HepG2 (cell line): Measurements from ENCODE around the gene TMEM53. TPM values are rescaled to one million over a fixed set of nuclear protein-coding genes. Genes with fewer than 3 reads are reported as not detected.

ENCODE experiments used
- ATAC-seq: fragments of 200-7000 bp; cut with Tn5 transposase; 3 replicates; pipeline ENCODE4 v1.9.1; 2020; ENCODE audit warnings: mild to moderate bottlenecking, moderate library complexity
- BruUV-seq: library from RNA; stranded (reverse); fragments of 400-500 nt; replicated peaks from 2 replicates; lab custom pipeline; 2021; lab: Mats Ljungman, UMichigan
- CTCF ChIA-PET: fragments of 300-600 bp; formaldehyde crosslinking; extraction: SDS; loops from one replicate; lab custom pipeline; 2021; ENCODE audit warnings: low total read pairs, inconsistent platforms, low intra/inter-chr PET ratio; lab: Yijun Ruan, JAX
- POLR2A ChIA-PET: fragments of 350-600 bp; sonication (Branson Sonifier 250); formaldehyde crosslinking; loops from one replicate; lab custom pipeline; 2020; ENCODE audit warnings: antibody characterized with exemption, inconsistent platforms; lab: Yijun Ruan, JAX
- DNase-seq: peaks from one replicate; pipeline ENCODE4 v3.0.0-alpha.2; 2015; ENCODE audit warnings: low spot score
- FAIRE-seq: peaks from 3 replicates; lab custom pipeline; 2011; peaks lifted over from hg19 to GRCh38; lab: Jason Lieb, UNC
- H2AFZ ChIP-seq: one replicate; pipeline ENCODE4 v1.6.1; 2011; ENCODE audit warnings: low read length, inconsistent platforms
- H3K27ac ChIP-seq: fragments of 300-600 bp; 3 replicates; pipeline ENCODE4 v1.8.0; 2011; ENCODE audit warnings: mixed run types, mild to moderate bottlenecking, mixed read lengths, low read length, inconsistent platforms; ENCODE audit not compliant: insufficient read depth; ENCODE audit errors: extremely low read length
- H3K27me3 ChIP-seq, 2 experiments: fragments of 200-600 bp in 1 of 2; 2 replicates in 1 of 2; 3 replicates in 1 of 2; pipeline versions ENCODE4 v1.6.0 to v1.8.0; 2011; ENCODE audit warnings: low read length in 2 of 2, mild to moderate bottlenecking in 2 of 2, moderate library complexity in 2 of 2, inconsistent platforms in 1 of 2; ENCODE audit not compliant: insufficient read depth in 2 of 2, control insufficient read depth in 1 of 2
- H3K36me3 ChIP-seq, 2 experiments: fragments of 200-600 bp in 1 of 2; replicated peaks in 1 of 2; 2 replicates in 1 of 2; 3 replicates in 1 of 2; pipeline versions ENCODE4 v1.5.1 to v1.8.0; 2011; ENCODE audit warnings: low read length in 2 of 2, inconsistent platforms in 1 of 2; ENCODE audit not compliant: insufficient read depth in 2 of 2, control insufficient read depth in 1 of 2
- H3K4me1 ChIP-seq: 2 replicates; pipeline ENCODE4 v1.5.1; 2012; ENCODE audit warnings: low read length, inconsistent platforms; ENCODE audit not compliant: insufficient read depth
- H3K4me2 ChIP-seq: 2 replicates; pipeline ENCODE4 v1.6.0; 2011; ENCODE audit warnings: low read depth, low read length, inconsistent platforms
- H3K4me3 ChIP-seq, 3 experiments: fragments of 200-600 bp in 1 of 3; sonication (generic), shearing (Covaris generic) in 1 of 3; replicated peaks in 1 of 3; 2 replicates each; pipeline ENCODE4 v1.5.1; 2011 to 2016; ENCODE audit warnings: low read length in 3 of 3, inconsistent platforms in 2 of 3, low read depth in 2 of 3, mild to moderate bottlenecking in 2 of 3, control low read depth in 1 of 3, mixed read lengths in 1 of 3; ENCODE audit not compliant: insufficient read depth in 1 of 3
- H3K79me2 ChIP-seq: one replicate; pipeline ENCODE4 v1.6.1; 2011; ENCODE audit warnings: low read length, inconsistent platforms; ENCODE audit not compliant: insufficient read depth
- H3K9ac ChIP-seq: 2 replicates; pipeline ENCODE4 v1.6.0; 2011; ENCODE audit warnings: mild to moderate bottlenecking, low read depth, low read length, inconsistent platforms; ENCODE audit not compliant: insufficient read depth
- H3K9me3 ChIP-seq: 2 replicates; pipeline ENCODE4 v1.5.1; 2012; ENCODE audit warnings: mild to moderate bottlenecking, low read length
- H4K20me1 ChIP-seq: 2 replicates; pipeline ENCODE4 v1.6.0; 2011; ENCODE audit warnings: inconsistent platforms, mild to moderate bottlenecking, low read length, moderate library complexity; ENCODE audit not compliant: insufficient read depth
- ATF7-NPFF ChIP-seq: sonication (generic); formaldehyde crosslinking; IDR thresholded peaks from 2 replicates; pipeline ENCODE4 v1.8.1; 2023; ENCODE audit warnings: mild to moderate bottlenecking, low read depth, missing genetic modification reagents, moderate library complexity
- CBFB ChIP-seq: sonication (generic); formaldehyde crosslinking; IDR thresholded peaks from 2 replicates; pipeline ENCODE4 v1.4.0; 2020; ENCODE audit warnings: missing genetic modification reagents
- HNF4G ChIP-seq, 2 experiments: sonication (generic) in 1 of 2; formaldehyde crosslinking in 1 of 2; IDR thresholded peaks; 2 replicates each; pipeline versions ENCODE4 v1.4.0 to v1.6.1; 2011 to 2020; ENCODE audit warnings: borderline replicate concordance in 2 of 2, low read depth in 2 of 2, mild to moderate bottlenecking in 2 of 2, low read length in 1 of 2, missing genetic modification reagents in 1 of 2, moderate library complexity in 1 of 2
- MIXL1 ChIP-seq: IDR thresholded peaks from 2 replicates; pipeline ENCODE4 v1.6.1; 2016
- SMAD1 ChIP-seq: sonication (generic); formaldehyde crosslinking; IDR thresholded peaks from 2 replicates; pipeline ENCODE4 v1.4.0; 2020; ENCODE audit warnings: missing genetic modification reagents, low read depth, mild to moderate bottlenecking, borderline replicate concordance
- SP4 ChIP-seq: sonication (generic); formaldehyde crosslinking; IDR thresholded peaks from 2 replicates; pipeline ENCODE4 v1.8.1; 2023; ENCODE audit warnings: mild to moderate bottlenecking, missing genetic modification reagents
- WGBS: methylation state at CpG from one replicate; pipeline ENCODE4 v1.1.6; 2017; ENCODE audit warnings: low lambda C conversion rate; 5-methylcytosine and 5-hydroxymethylcytosine counted together
- in situ Hi-C: cut with HindIII; loops from 2 replicates; pipeline ENCODE4 v1.10.0; 2017; ENCODE audit warnings: low pct_unique_long_range_greater_than_20kb; ENCODE audit not compliant: extremely low pct_ligation_motif_present
- intact Hi-C: fragments of 100-400 bp; cut with micrococcal nuclease; formaldehyde crosslinking; loops from one replicate; pipeline ENCODE4 v1.10.0; 2022; ENCODE audit not compliant: unreplicated experiment
- polyA plus RNA-seq, 8 experiments: library from polyadenylated mRNA; depleted of rRNA in 3 of 8; stranded (reverse) in 7 of 8; unstranded in 1 of 8; fragments of >200 nt; fragmentation: Illumina TruSeq in 4 of 8; extraction: Trizol in 4 of 8; gene quantifications; 2 replicates each; pipeline versions ENCODE4 v1.2.1 to v1.2.3, GENCODE V29; 2011 to 2016; ENCODE audit warnings: low read depth in 4 of 8, missing spikeins in 1 of 8, mixed read lengths in 1 of 8; ENCODE audit not compliant: insufficient read depth in 1 of 8
- total RNA-seq, 5 experiments: library from RNA; depleted of rRNA; stranded (reverse); fragments of >200 nt; fragmentation: Illumina TruSeq; extraction: Trizol; gene quantifications; 2 replicates each; pipeline ENCODE4 v1.2.3, GENCODE V29; 2016; ENCODE audit warnings: low read depth in 1 of 5
- TF ChIP-seq, protein P1 (sequence below): sonication (generic); formaldehyde crosslinking; IDR thresholded peaks from 2 replicates; pipeline ENCODE4 v1.5.1; 2020; ENCODE audit warnings: mild to moderate bottlenecking, missing genetic modification reagents, moderate library complexity
- TF ChIP-seq, protein P2 (sequence below): IDR thresholded peaks from 2 replicates; pipeline ENCODE4 v1.4.0; 2020; ENCODE audit warnings: mild to moderate bottlenecking, missing genetic modification reagents
- TF ChIP-seq, protein P3 (sequence below): sonication (generic); formaldehyde crosslinking; conservative IDR thresholded peaks from 2 replicates; pipeline ENCODE4 v1.4.0; 2020; ENCODE audit warnings: mild to moderate bottlenecking, missing genetic modification reagents, moderate library complexity

TMEM53 gene
- total and polyA plus RNA-seq, 2 of the 13 experiments (the other 11 are each of a cell fraction or from before 2014, with no cell fraction given): 12.6 to 20.2 TPM

DNA sequence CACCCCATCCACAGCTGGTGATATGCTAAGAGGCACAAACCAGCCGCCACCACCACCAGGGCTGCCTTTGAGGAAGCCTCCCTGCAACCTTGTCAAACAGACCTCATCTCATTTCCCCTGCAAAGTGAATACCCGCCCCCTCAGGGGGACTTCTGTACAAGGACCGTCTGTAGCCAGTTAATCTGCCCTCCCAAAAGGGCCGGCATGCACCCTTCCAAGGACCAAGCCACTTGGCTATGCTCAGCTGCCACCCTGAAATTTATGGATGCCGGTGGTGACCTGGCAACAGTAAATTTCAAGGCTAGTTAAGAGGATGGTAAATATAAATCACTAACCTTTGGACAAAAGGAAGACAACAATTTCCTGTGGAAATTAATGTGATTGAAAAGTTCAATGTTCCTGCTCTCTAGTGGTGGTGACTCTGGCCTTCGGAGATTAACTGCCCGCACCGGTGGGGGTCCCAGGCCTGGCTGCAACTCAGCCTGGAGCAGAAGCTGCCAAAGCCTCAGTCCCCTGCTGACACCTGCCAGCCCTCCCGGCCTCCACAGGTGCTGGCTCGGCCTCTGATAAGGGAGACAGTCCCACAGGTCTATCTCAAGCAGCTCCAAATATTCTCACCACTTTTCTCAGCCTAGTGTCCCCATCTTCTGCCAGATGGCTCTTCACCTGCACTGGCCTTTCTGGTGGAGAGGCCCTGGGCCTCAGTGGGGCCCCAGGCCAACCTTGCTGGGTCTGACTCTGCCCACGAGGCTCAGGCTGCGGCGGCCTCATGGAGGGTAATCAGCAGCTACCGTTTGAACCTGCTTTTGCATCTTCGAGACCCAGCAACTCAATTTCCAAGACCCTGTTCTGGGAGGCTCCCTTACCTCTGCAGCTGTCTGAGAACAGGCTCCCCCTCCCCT, 12.2 kb downstream of the TMEM53 start:
- Histone ChIP-seq H3K9me3 (no peaks in the 10 kb centered on the region), H3K27me3 (no peaks in the 10 kb centered on the region), H2AFZ (no peak overlapping the region), H3K36me3 (peaks cover 0 to 7% of the 10 kb centered on the region in 2 experiments; a peak in 1 of 5 replicates), H3K27ac (peak overlapping the region; percentile 59), H3K79me2 (no peaks in the 10 kb centered on the region), H3K9ac (peak overlapping the region; percentile 6; the same call in 1 of the 2 replicates), H3K4me3 (peak overlapping the region in 1 of 3 experiments; percentile 31; a peak in 1 of 6 replicates), H3K4me1 (peaks cover 52% of the 10 kb centered on the region), H3K4me2 (peak overlapping the region; percentile 38), H4K20me1 (no peaks in the 10 kb centered on the region)
- intact Hi-C loops: no loop called here
- ChIA-PET POLR2A (interaction anchor here (1.1 to 2.5 kb wide), 5 partner anchors 9 to 60 kb away, joined by 3 to 7 read pairs (median 5); partner anchors contain the start of genes ARMH1 and TMEM53), CTCF (no interaction called here)
- ATAC-seq: peak; percentile 65
- FAIRE-seq: no peak
- in situ Hi-C loops: no loop called here
- no TSS peak for BruUV-seq
- 54% methylated on average over 14 of the region's 15 CpGs for WGBS
- no peak for DNase-seq
- TF ChIP-seq MIXL1 (peak; percentile 65), HNF4G (IDR thresholded peaks at IDR 0.05; ENCODE audit: borderline replicate concordance, low read depth, low read length) (no peak), HNF4G (CRISPR knock-in tag; IDR thresholded peaks at IDR 0.05; ENCODE audit: borderline replicate concordance, low read depth) (no peak), CBFB (no peak), SMAD1 (no peak), SP4 (CRISPR knock-in tag) (no peak), ATF7-NPFF (CRISPR knock-in tag) (0 out of 2 replicates have a peak, but pooled peaks have one; percentile 25)
- TF ChIP-seq, protein P1, sequence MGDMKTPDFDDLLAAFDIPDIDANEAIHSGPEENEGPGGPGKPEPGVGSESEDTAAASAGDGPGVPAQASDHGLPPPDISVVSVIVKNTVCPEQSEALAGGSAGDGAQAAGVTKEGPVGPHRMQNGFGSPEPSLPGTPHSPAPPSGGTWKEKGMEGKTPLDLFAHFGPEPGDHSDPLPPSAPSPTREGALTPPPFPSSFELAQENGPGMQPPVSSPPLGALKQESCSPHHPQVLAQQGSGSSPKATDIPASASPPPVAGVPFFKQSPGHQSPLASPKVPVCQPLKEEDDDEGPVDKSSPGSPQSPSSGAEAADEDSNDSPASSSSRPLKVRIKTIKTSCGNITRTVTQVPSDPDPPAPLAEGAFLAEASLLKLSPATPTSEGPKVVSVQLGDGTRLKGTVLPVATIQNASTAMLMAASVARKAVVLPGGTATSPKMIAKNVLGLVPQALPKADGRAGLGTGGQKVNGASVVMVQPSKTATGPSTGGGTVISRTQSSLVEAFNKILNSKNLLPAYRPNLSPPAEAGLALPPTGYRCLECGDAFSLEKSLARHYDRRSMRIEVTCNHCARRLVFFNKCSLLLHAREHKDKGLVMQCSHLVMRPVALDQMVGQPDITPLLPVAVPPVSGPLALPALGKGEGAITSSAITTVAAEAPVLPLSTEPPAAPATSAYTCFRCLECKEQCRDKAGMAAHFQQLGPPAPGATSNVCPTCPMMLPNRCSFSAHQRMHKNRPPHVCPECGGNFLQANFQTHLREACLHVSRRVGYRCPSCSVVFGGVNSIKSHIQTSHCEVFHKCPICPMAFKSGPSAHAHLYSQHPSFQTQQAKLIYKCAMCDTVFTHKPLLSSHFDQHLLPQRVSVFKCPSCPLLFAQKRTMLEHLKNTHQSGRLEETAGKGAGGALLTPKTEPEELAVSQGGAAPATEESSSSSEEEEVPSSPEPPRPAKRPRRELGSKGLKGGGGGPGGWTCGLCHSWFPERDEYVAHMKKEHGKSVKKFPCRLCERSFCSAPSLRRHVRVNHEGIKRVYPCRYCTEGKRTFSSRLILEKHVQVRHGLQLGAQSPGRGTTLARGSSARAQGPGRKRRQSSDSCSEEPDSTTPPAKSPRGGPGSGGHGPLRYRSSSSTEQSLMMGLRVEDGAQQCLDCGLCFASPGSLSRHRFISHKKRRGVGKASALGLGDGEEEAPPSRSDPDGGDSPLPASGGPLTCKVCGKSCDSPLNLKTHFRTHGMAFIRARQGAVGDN (CRISPR knock-in tag): peak; percentile 68
- TF ChIP-seq, protein P2, sequence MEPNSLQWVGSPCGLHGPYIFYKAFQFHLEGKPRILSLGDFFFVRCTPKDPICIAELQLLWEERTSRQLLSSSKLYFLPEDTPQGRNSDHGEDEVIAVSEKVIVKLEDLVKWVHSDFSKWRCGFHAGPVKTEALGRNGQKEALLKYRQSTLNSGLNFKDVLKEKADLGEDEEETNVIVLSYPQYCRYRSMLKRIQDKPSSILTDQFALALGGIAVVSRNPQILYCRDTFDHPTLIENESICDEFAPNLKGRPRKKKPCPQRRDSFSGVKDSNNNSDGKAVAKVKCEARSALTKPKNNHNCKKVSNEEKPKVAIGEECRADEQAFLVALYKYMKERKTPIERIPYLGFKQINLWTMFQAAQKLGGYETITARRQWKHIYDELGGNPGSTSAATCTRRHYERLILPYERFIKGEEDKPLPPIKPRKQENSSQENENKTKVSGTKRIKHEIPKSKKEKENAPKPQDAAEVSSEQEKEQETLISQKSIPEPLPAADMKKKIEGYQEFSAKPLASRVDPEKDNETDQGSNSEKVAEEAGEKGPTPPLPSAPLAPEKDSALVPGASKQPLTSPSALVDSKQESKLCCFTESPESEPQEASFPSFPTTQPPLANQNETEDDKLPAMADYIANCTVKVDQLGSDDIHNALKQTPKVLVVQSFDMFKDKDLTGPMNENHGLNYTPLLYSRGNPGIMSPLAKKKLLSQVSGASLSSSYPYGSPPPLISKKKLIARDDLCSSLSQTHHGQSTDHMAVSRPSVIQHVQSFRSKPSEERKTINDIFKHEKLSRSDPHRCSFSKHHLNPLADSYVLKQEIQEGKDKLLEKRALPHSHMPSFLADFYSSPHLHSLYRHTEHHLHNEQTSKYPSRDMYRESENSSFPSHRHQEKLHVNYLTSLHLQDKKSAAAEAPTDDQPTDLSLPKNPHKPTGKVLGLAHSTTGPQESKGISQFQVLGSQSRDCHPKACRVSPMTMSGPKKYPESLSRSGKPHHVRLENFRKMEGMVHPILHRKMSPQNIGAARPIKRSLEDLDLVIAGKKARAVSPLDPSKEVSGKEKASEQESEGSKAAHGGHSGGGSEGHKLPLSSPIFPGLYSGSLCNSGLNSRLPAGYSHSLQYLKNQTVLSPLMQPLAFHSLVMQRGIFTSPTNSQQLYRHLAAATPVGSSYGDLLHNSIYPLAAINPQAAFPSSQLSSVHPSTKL (CRISPR knock-in tag): peak; percentile 29; the same call in 1 of the 2 replicates
- TF ChIP-seq, protein P3, sequence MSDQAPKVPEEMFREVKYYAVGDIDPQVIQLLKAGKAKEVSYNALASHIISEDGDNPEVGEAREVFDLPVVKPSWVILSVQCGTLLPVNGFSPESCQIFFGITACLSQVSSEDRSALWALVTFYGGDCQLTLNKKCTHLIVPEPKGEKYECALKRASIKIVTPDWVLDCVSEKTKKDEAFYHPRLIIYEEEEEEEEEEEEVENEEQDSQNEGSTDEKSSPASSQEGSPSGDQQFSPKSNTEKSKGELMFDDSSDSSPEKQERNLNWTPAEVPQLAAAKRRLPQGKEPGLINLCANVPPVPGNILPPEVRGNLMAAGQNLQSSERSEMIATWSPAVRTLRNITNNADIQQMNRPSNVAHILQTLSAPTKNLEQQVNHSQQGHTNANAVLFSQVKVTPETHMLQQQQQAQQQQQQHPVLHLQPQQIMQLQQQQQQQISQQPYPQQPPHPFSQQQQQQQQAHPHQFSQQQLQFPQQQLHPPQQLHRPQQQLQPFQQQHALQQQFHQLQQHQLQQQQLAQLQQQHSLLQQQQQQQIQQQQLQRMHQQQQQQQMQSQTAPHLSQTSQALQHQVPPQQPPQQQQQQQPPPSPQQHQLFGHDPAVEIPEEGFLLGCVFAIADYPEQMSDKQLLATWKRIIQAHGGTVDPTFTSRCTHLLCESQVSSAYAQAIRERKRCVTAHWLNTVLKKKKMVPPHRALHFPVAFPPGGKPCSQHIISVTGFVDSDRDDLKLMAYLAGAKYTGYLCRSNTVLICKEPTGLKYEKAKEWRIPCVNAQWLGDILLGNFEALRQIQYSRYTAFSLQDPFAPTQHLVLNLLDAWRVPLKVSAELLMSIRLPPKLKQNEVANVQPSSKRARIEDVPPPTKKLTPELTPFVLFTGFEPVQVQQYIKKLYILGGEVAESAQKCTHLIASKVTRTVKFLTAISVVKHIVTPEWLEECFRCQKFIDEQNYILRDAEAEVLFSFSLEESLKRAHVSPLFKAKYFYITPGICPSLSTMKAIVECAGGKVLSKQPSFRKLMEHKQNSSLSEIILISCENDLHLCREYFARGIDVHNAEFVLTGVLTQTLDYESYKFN (CRISPR knock-in tag): 0 out of 2 replicates have a peak, but pooled peaks have one; percentile 16
